K562 (cell line): ENCODE measurements around the gene ABCC5. TPM values are rescaled to one million over a fixed set of nuclear protein-coding genes. Genes with fewer than 3 reads are reported as not detected.

Experiments
- BMI1 ChIP-seq: fragments of 150-350 bp; IDR thresholded peaks from 2 replicates; pipeline ENCODE4 v1.6.1; 2014; ENCODE audit warnings: low read length
- CBX8 ChIP-seq: fragments of 200-600 bp; sonication (generic); IDR thresholded peaks from 2 replicates; pipeline ENCODE4 v1.6.1; 2012; ENCODE audit warnings: borderline replicate concordance, mixed run types, low read depth, mild to moderate bottlenecking, moderate library complexity, mixed read lengths, low read length, control low read depth, inconsistent platforms; ENCODE audit not compliant: poor library complexity, severe bottlenecking; ENCODE audit errors: extremely low read depth
- CHD1 ChIP-seq: fragments of 200-600 bp; sonication (generic); IDR thresholded peaks from one replicate; pipeline ENCODE4 v1.6.1; 2012; ENCODE audit warnings: mild to moderate bottlenecking, moderate library complexity, low read length, inconsistent platforms
- CHD4 ChIP-seq: fragments of 200-600 bp; sonication (generic); IDR thresholded peaks from 3 replicates; pipeline ENCODE4 v1.6.1; 2012; ENCODE audit warnings: low read depth, mild to moderate bottlenecking, mixed read lengths, low read length, inconsistent platforms; ENCODE audit not compliant: insufficient read depth, insufficient replicate concordance, poor library complexity, severe bottlenecking
- CREB3 ChIP-seq: fragments of 450-650 bp; conservative IDR thresholded peaks from 2 replicates; pipeline ENCODE4 v1.6.1; 2016; ENCODE audit warnings: missing genetic modification characterization, low read depth, mild to moderate bottlenecking, missing compliant biosample characterization, moderate library complexity
- E2F3 ChIP-seq: fragments of 250-450 bp; sonication (Bioruptor Pico); IDR thresholded peaks from 2 replicates; pipeline ENCODE4 v1.4.0; 2020; ENCODE audit warnings: mild to moderate bottlenecking
- GATAD2A ChIP-seq: fragments of 450-650 bp; IDR thresholded peaks from 2 replicates; pipeline ENCODE4 v1.6.1; 2017
- GMEB1 ChIP-seq: fragments of 250-450 bp; sonication (Bioruptor Pico); IDR thresholded peaks from 2 replicates; pipeline ENCODE4 v1.4.0; 2020; ENCODE audit warnings: mild to moderate bottlenecking
- L3MBTL2 ChIP-seq: fragments of 450-650 bp; IDR thresholded peaks from 2 replicates; pipeline ENCODE4 v1.6.1; 2016; ENCODE audit warnings: mild to moderate bottlenecking, moderate library complexity
- MYBL2 ChIP-seq, 2 experiments: fragments of 450-650 bp in 1 of 2; sonication (generic) in 1 of 2; formaldehyde crosslinking in 1 of 2; IDR thresholded peaks; 2 replicates each; pipeline versions ENCODE4 v1.6.1 to v1.8.1; 2017 to 2022; ENCODE audit warnings: borderline replicate concordance in 1 of 2, inconsistent platforms in 1 of 2, low read depth in 1 of 2, mild to moderate bottlenecking in 1 of 2, missing genetic modification reagents in 1 of 2, moderate library complexity in 1 of 2
- NR1H2 ChIP-seq: sonication (generic); formaldehyde crosslinking; IDR thresholded peaks from 2 replicates; pipeline ENCODE4 v1.4.0; 2020; ENCODE audit warnings: mild to moderate bottlenecking, missing genetic modification reagents
- PBX2 ChIP-seq, 2 experiments: IDR thresholded peaks in 1 of 2; conservative IDR thresholded peaks in 1 of 2; 2 replicates each; pipeline ENCODE4 v1.6.1; 2016; ENCODE audit warnings: low read depth in 2 of 2, mild to moderate bottlenecking in 1 of 2, missing compliant biosample characterization in 1 of 2, missing genetic modification characterization in 1 of 2, moderate library complexity in 1 of 2
- SAP30 ChIP-seq: fragments of 200-600 bp; sonication (generic); IDR thresholded peaks from 2 replicates; pipeline ENCODE4 v1.6.1; 2012; ENCODE audit warnings: borderline replicate concordance, low read depth, mild to moderate bottlenecking, moderate library complexity, low read length, control low read depth, inconsistent platforms; ENCODE audit not compliant: insufficient read depth, poor library complexity, severe bottlenecking
- SMARCE1 ChIP-seq: fragments of 450-650 bp; IDR thresholded peaks from 2 replicates; pipeline ENCODE4 v1.7.1; 2016; ENCODE audit warnings: mild to moderate bottlenecking
- SOX6 ChIP-seq: fragments of 450-650 bp; IDR thresholded peaks from 2 replicates; pipeline ENCODE4 v1.6.1; 2014; ENCODE audit warnings: mild to moderate bottlenecking
- SRSF9 ChIP-seq: fragments of 200-400 bp; formaldehyde crosslinking; IDR thresholded peaks from 2 replicates; pipeline ENCODE4 v1.6.1; 2017; ENCODE audit warnings: low read depth, low read length, borderline replicate concordance
- TCF3 ChIP-seq: sonication (generic); formaldehyde crosslinking; IDR thresholded peaks from 2 replicates; pipeline ENCODE4 v1.4.0; 2020; ENCODE audit warnings: mild to moderate bottlenecking, missing genetic modification reagents
- TEAD1 ChIP-seq, 2 experiments: fragments of 450-650 bp in 1 of 2; sonication (generic) in 1 of 2; formaldehyde crosslinking; IDR thresholded peaks; 2 replicates each; pipeline versions ENCODE4 v1.4.0 to v1.8.0; 2020 to 2022; ENCODE audit warnings: mild to moderate bottlenecking in 2 of 2, missing genetic modification reagents in 1 of 2
- ZBTB7A ChIP-seq: IDR thresholded peaks from 2 replicates; pipeline ENCODE4 v1.6.1; 2011; ENCODE audit warnings: low read depth, mild to moderate bottlenecking, low read length, moderate library complexity, borderline replicate concordance; ENCODE audit not compliant: control insufficient read depth
- ZKSCAN1 ChIP-seq: fragments of 150-350 bp; IDR thresholded peaks from 2 replicates; pipeline ENCODE4 v1.6.1; 2016; ENCODE audit warnings: low read depth, low read length
- ZNF41 ChIP-seq: fragments of 250-450 bp; sonication (Bioruptor Pico); conservative IDR thresholded peaks from 2 replicates; pipeline ENCODE4 v1.4.0; 2020; ENCODE audit warnings: mild to moderate bottlenecking
- polyA plus RNA-seq, 8 experiments: library from polyadenylated mRNA; depleted of rRNA in 4 of 8; stranded (reverse) in 5 of 8; unstranded in 3 of 8; fragments of >200 nt; fragmentation: Nextera tagmentation in 2 of 8; fragmentation: Illumina TruSeq in 1 of 8; extraction: Ambion mirVana in 2 of 8; extraction: Trizol in 1 of 8; gene quantifications; 2 replicates each; pipeline versions ENCODE4 v1.2.1 to v1.2.3, GENCODE V29; 2011 to 2014; ENCODE audit warnings: inconsistent platforms in 1 of 8, missing spikeins in 1 of 8
- total RNA-seq, 7 experiments: library from RNA; depleted of rRNA in 6 of 7; stranded (reverse); fragments of >200 nt in 6 of 7; fragmentation: Illumina TruSeq in 2 of 7; extraction: Trizol in 2 of 7; gene quantifications; 2 replicates each; pipeline versions ENCODE4 v1.2.1 to v1.2.3, GENCODE V29; 2011 to 2021; ENCODE audit warnings: low replicate concordance in 1 of 7

Gene ABCC5
- total and polyA plus RNA-seq, 9 of the 15 experiments (the other 6 are each of a cell fraction or from before 2014, with no cell fraction given): 22.0 to 53.0 (median 41.9) TPM

GRCh38 chr3:183884427-183885296 lies 133.0 kb downstream of the ABCC5 start, which contains the start of gene PARL (continued):
- TF ChIP-seq PBX2 (CRISPR knock-in tag; IDR thresholded peaks at IDR 0.05; ENCODE audit: low read depth) (no peak), PBX2 (tag; conservative IDR thresholded peaks at IDR 0.05; ENCODE audit: low read depth) (no peak), ZKSCAN1 (peak; percentile 72), SAP30 (peak; percentile 89), ZNF41 (CRISPR knock-in tag) (no peak), TCF3 (CRISPR knock-in tag) (peak; percentile 38; the same call in 1 of the 2 replicates), GATAD2A (no peak), CHD4 (no peak), E2F3 (CRISPR knock-in tag) (no peak), SOX6 (peak; percentile 61; the same call in 1 of the 2 replicates), CREB3 (tag) (no peak), GMEB1 (CRISPR knock-in tag) (no peak), NR1H2 (CRISPR knock-in tag) (no peak), TEAD1 (CRISPR knock-in tag; IDR thresholded peaks at IDR 0.05) (peak; percentile 74 to 80), CBX8 (no peak), MYBL2 (IDR thresholded peaks at IDR 0.05; ENCODE audit: low read depth) (no peak), MYBL2 (CRISPR knock-in tag; IDR thresholded peaks at IDR 0.05; ENCODE audit: borderline replicate concordance) (no peak), BMI1 (no peak), L3MBTL2 (peak; percentile 77), ZBTB7A (no peak), SMARCE1 (no peak), SRSF9 (no peak), CHD1 (peak; percentile 31)
